MM.1S (cell line): ENCODE measurements around the gene DOCK10.

Experiments used
- DNase-seq: peaks from one replicate; pipeline ENCODE4 v3.0.0-alpha.2; 2015
- H2AFZ ChIP-seq: fragments of 300-600 bp; sonication (generic); 2 replicates; pipeline ENCODE4 v1.6.0; 2016; ENCODE audit warnings: antibody characterized with exemption, low read length
- H3F3A ChIP-seq: fragments of 300-600 bp; sonication (generic); 2 replicates; pipeline ENCODE4 v1.6.1; 2016; ENCODE audit warnings: mild to moderate bottlenecking, antibody characterized with exemption, low read length, moderate library complexity, mixed read lengths; ENCODE audit not compliant: insufficient read depth
- H3K27ac ChIP-seq: fragments of 300-600 bp; sonication (generic); 2 replicates; pipeline ENCODE4 v1.5.1; 2016; ENCODE audit warnings: mild to moderate bottlenecking, low read length
- H3K27me3 ChIP-seq: fragments of 300-600 bp; sonication (generic); replicated peaks from 2 replicates; pipeline ENCODE4 v1.6.0; 2016; ENCODE audit warnings: low read length; ENCODE audit not compliant: insufficient read depth
- H3K36me3 ChIP-seq: fragments of 300-600 bp; sonication (generic); replicated peaks from 2 replicates; pipeline ENCODE4 v1.6.1; 2016; ENCODE audit warnings: mild to moderate bottlenecking, low read length, mixed read lengths; ENCODE audit not compliant: insufficient read depth
- H3K4me1 ChIP-seq: fragments of 300-600 bp; sonication (generic); 2 replicates; pipeline ENCODE4 v1.6.1; 2016; ENCODE audit warnings: low read length, mixed read lengths
- H3K4me2 ChIP-seq: fragments of 300-600 bp; sonication (generic); 2 replicates; pipeline ENCODE4 v1.6.0; 2016; ENCODE audit warnings: low read depth, low read length
- H3K4me3 ChIP-seq: fragments of 300-600 bp; sonication (generic); 2 replicates; pipeline ENCODE4 v1.5.1; 2016; ENCODE audit warnings: low read length, mixed read lengths
- H3K79me2 ChIP-seq: fragments of 300-600 bp; sonication (generic); 2 replicates; pipeline ENCODE4 v1.6.1; 2016; ENCODE audit warnings: mixed run types, low read length, mixed read lengths
- H3K9ac ChIP-seq: fragments of 300-600 bp; sonication (generic); 2 replicates; pipeline ENCODE4 v1.6.1; 2016; ENCODE audit warnings: low read length, mixed read lengths
- H3K9me2 ChIP-seq: fragments of 300-600 bp; sonication (generic); replicated peaks from 2 replicates; pipeline ENCODE4 v1.6.1; 2016; ENCODE audit warnings: mild to moderate bottlenecking, low read length, mixed read lengths; ENCODE audit not compliant: insufficient read depth
- H3K9me3 ChIP-seq: fragments of 300-600 bp; sonication (generic); replicated peaks from 2 replicates; pipeline ENCODE4 v1.6.1; 2016; ENCODE audit warnings: mild to moderate bottlenecking, low read length, mixed read lengths; ENCODE audit not compliant: insufficient read depth
- H4K20me1 ChIP-seq: fragments of 300-600 bp; sonication (generic); 2 replicates; pipeline ENCODE4 v1.6.1; 2016; ENCODE audit warnings: mild to moderate bottlenecking, low read length, moderate library complexity, mixed read lengths; ENCODE audit not compliant: insufficient read depth
- EZH2 ChIP-seq: fragments of 300-600 bp; sonication (generic); optimal IDR thresholded peaks from 2 replicates; pipeline ENCODE3; 2017; ENCODE audit warnings: low read depth, mild to moderate bottlenecking, antibody characterized with exemption, low read length, mixed read lengths
- EZH2phosphoT487 ChIP-seq: fragments of 300-600 bp; sonication (generic); IDR thresholded peaks from 2 replicates; pipeline ENCODE4 v1.6.1; 2018; ENCODE audit warnings: antibody characterized with exemption, low read length
- TF ChIP-seq, protein P1 (sequence below): fragments of 300-600 bp; sonication (generic); IDR thresholded peaks from 2 replicates; pipeline ENCODE4 v1.5.1; 2016; ENCODE audit warnings: antibody characterized with exemption, low read length, mixed read lengths

The DOCK10 gene

DNA sequence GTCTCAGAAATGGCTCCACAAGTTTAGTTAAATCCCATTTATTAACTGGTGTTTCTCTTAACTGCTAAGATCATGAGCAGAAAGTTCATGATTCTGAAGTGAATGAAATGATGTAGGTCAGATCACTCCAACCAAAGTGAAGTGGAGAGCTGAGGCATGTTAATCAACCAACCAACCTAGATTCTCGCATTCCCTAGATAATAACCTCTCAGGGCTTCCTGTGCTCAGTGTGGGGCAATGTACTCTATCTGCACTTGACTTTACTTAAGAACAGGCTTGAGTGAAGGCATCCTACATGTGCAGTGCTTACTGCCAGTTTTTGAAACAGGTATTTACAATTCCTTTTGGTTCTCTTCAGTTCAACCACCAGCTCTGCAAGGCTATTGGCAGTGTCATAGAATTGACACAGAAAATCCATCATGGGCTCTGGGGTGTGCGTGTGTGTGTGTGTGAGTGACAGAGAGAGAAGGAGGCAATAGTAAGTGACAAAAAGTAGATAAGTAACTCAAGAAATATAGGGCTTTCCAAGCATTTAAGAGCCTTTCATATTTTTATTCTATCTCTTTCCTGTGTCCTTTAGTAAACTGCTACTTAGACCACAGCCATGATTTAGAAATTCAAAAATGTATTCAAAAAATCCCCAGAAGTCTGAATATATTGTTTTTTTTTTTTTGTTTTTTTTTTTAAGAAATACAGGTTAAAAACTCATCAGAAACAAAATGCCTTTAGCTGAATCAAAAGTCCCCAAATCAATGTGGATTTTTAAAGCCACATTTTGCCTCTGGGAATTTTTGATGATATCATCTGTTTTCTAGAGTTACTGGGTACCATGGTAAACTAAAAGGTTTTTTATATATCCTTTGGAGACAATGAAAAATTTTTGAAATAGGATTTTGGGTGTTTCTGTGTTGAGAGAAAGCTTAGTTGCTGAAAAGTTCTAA lies 28.6 kb downstream of the DOCK10 start:
- TF ChIP-seq, protein P1, sequence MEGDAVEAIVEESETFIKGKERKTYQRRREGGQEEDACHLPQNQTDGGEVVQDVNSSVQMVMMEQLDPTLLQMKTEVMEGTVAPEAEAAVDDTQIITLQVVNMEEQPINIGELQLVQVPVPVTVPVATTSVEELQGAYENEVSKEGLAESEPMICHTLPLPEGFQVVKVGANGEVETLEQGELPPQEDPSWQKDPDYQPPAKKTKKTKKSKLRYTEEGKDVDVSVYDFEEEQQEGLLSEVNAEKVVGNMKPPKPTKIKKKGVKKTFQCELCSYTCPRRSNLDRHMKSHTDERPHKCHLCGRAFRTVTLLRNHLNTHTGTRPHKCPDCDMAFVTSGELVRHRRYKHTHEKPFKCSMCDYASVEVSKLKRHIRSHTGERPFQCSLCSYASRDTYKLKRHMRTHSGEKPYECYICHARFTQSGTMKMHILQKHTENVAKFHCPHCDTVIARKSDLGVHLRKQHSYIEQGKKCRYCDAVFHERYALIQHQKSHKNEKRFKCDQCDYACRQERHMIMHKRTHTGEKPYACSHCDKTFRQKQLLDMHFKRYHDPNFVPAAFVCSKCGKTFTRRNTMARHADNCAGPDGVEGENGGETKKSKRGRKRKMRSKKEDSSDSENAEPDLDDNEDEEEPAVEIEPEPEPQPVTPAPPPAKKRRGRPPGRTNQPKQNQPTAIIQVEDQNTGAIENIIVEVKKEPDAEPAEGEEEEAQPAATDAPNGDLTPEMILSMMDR: no peak
- TF ChIP-seq EZH2: no peak
- TF ChIP-seq EZH2phosphoT487: no peak

DNA sequence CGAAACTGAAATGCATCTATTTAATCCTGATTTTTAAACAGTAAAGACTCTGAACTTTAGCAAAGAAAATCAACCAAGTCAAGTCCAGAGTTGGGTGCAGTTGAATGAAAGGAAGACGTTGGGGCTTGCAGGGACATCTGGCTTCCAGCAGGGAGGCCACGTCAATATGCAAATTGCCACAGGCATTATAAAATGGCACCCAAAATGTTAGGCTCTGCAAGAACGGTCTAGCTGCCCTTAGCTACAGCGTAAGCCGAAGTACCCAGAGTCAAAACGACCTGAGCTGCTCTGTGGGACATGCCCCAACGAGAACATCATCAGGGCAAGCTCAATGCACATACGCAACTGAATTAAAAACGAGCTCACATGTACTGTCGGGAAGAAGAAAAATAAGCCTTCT lies 30.7 kb downstream of the DOCK10 start:
- no peak for TF ChIP-seq EZH2
- TF ChIP-seq, protein P1: no peak
- no peak for TF ChIP-seq EZH2phosphoT487
- Histone ChIP-seq H3K27me3 (no peaks in the 10 kb centered on the region), H3K4me2 (no peak overlapping the region), H3K4me1 (peaks cover 22% of the 10 kb centered on the region), H3K4me3 (no peak overlapping the region), H3K9me3 (no peaks in the 10 kb centered on the region), H3K36me3 (no peaks in the 10 kb centered on the region), H3K79me2 (peaks cover 67% of the 10 kb centered on the region), H3K9me2 (no peaks in the 10 kb centered on the region), H3K27ac (no peak overlapping the region), H4K20me1 (no peaks in the 10 kb centered on the region), H3K9ac (no peak overlapping the region), H3F3A (no peaks in the 10 kb centered on the region; the same call in 1 of the 2 replicates), H2AFZ (no peak overlapping the region)
- DNase-seq: no peak

More for the DNA sequence above, 28.6 kb downstream of the DOCK10 start:
- DNase-seq: no peak
- Histone ChIP-seq H3K4me2 (no peak overlapping the region), H3K79me2 (peaks cover 58% of the 10 kb centered on the region), H4K20me1 (no peaks in the 10 kb centered on the region), H3K9ac (no peak overlapping the region), H3K27ac (no peak overlapping the region), H3K4me3 (no peak overlapping the region), H3K9me3 (no peaks in the 10 kb centered on the region), H3K27me3 (no peaks in the 10 kb centered on the region), H3F3A (no peaks in the 10 kb centered on the region; the same call in 1 of the 2 replicates), H3K9me2 (no peaks in the 10 kb centered on the region), H3K4me1 (peaks cover 7% of the 10 kb centered on the region), H2AFZ (no peak overlapping the region), H3K36me3 (no peaks in the 10 kb centered on the region)

DNA sequence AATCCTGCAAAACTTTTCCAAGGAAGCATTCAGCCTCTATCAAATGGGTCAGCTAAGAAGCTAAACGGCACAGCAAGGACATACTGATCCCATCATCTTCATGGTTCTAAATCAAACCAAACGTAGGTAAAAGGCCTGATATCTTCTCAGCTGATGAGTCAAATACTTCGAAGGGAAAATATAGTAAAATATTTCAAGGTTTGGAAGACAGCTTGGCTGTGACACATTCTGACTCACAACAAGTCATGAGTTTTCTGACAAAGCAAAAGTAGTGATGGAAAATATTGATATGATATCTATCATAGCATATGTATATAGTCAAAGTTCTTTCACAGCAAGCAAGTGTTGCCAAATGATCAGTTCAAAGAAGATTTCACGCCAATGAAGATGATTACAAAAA lies 31.5 kb downstream of the DOCK10 start:
- Histone ChIP-seq H3K36me3 (no peaks in the 10 kb centered on the region), H3K4me2 (no peak overlapping the region), H3F3A (no peaks in the 10 kb centered on the region; the same call in 1 of the 2 replicates), H3K9me3 (no peaks in the 10 kb centered on the region), H3K79me2 (peaks cover 74% of the 10 kb centered on the region), H3K4me3 (no peak overlapping the region), H3K9ac (no peak overlapping the region), H3K4me1 (peaks cover 26% of the 10 kb centered on the region), H2AFZ (no peak overlapping the region), H3K27ac (no peak overlapping the region), H3K9me2 (no peaks in the 10 kb centered on the region), H4K20me1 (no peaks in the 10 kb centered on the region), H3K27me3 (no peaks in the 10 kb centered on the region)
- TF ChIP-seq, protein P1: no peak
- TF ChIP-seq EZH2 (no peak), EZH2phosphoT487 (no peak)
- DNase-seq: no peak
